Neural cell (in vitro differentiated cells): ENCODE results near the gene ZNF516. TPM values are rescaled to one million over a fixed set of nuclear protein-coding genes. Genes with fewer than 3 reads are reported as not detected.

ENCODE experiments used
- H2AFZ ChIP-seq: fragments of 200-600, 300-800 bp; sonication (generic), shearing (Covaris generic); 2 replicates; pipeline ENCODE4 v1.6.0; 2014; ENCODE audit warnings: low read depth, mild to moderate bottlenecking, antibody characterized with exemption, low read length, moderate library complexity
- H3F3A ChIP-seq: fragments of 200-600 bp; shearing (Covaris generic); 2 replicates; pipeline ENCODE4 v1.6.1; 2016; ENCODE audit warnings: mild to moderate bottlenecking, moderate library complexity, mixed read lengths, antibody characterized with exemption, low read length; ENCODE audit not compliant: insufficient read depth, poor library complexity, severe bottlenecking
- H3K27ac ChIP-seq: fragments of 200-600, 300-800 bp; sonication (generic), shearing (Covaris generic); 2 replicates; pipeline ENCODE4 v1.5.1; 2014; ENCODE audit warnings: mild to moderate bottlenecking, low read length, moderate library complexity
- H3K27me3 ChIP-seq: fragments of 300-800, 200-600 bp; sonication (generic), shearing (Covaris generic); 2 replicates; pipeline ENCODE4 v1.6.0; 2014; ENCODE audit warnings: mild to moderate bottlenecking, low read depth, low read length, moderate library complexity; ENCODE audit not compliant: insufficient read depth
- H3K36me3 ChIP-seq: fragments of 300-800, 200-600 bp; sonication (generic), shearing (Covaris generic); 2 replicates; pipeline ENCODE4 v1.5.1; 2014; ENCODE audit warnings: mild to moderate bottlenecking, antibody characterized with exemption, low read length, moderate library complexity; ENCODE audit not compliant: insufficient read depth
- H3K4me2 ChIP-seq: fragments of 300-800, 200-600 bp; sonication (generic), shearing (Covaris generic); 2 replicates; pipeline ENCODE4 v1.6.0; 2014; ENCODE audit warnings: mild to moderate bottlenecking, low read length
- H3K4me3 ChIP-seq: fragments of 300-800, 200-600 bp; sonication (generic), shearing (Covaris generic); 2 replicates; pipeline ENCODE4 v1.5.1; 2014; ENCODE audit warnings: mild to moderate bottlenecking, low read length, moderate library complexity
- H3K79me2 ChIP-seq: fragments of 200-600 bp; shearing (Covaris generic); replicated peaks from 2 replicates; pipeline ENCODE4 v1.6.0; 2014; ENCODE audit warnings: mild to moderate bottlenecking, low read length, moderate library complexity; ENCODE audit not compliant: insufficient read depth
- H3K9ac ChIP-seq: fragments of 300-800, 200-600 bp; sonication (generic), shearing (Covaris generic); 2 replicates; pipeline ENCODE4 v1.6.1; 2016; ENCODE audit warnings: mild to moderate bottlenecking, low read length, mixed read lengths
- H3K9me2 ChIP-seq: fragments of 200-600 bp; shearing (Covaris generic); 2 replicates; pipeline ENCODE4 v1.6.1; 2016; ENCODE audit warnings: mild to moderate bottlenecking, low read length, mixed read lengths; ENCODE audit not compliant: insufficient read depth
- H3K9me3 ChIP-seq: fragments of 200-600, 300-800 bp; sonication (generic), shearing (Covaris generic); 2 replicates; pipeline ENCODE4 v1.6.1; 2016; ENCODE audit warnings: mild to moderate bottlenecking, mixed run types, low read length, moderate library complexity, mixed read lengths
- H4K20me1 ChIP-seq: fragments of 200-600 bp; shearing (Covaris generic); 2 replicates; pipeline ENCODE4 v1.6.1; 2016; ENCODE audit warnings: mild to moderate bottlenecking, mixed run types; ENCODE audit not compliant: insufficient read depth
- EP300 ChIP-seq: fragments of 450-650 bp; conservative IDR thresholded peaks from 2 replicates; pipeline ENCODE4 v1.6.1; 2014; ENCODE audit warnings: antibody characterized with exemption, mild to moderate bottlenecking, moderate library complexity; ENCODE audit not compliant: poor library complexity, severe bottlenecking
- EZH2 ChIP-seq: fragments of 200-600, 300-800 bp; shearing (Covaris generic), sonication (generic); IDR thresholded peaks from 2 replicates; pipeline ENCODE4 v1.6.1; 2014; ENCODE audit warnings: antibody characterized with exemption, low read length, borderline replicate concordance, mild to moderate bottlenecking; ENCODE audit not compliant: insufficient read depth, poor library complexity, severe bottlenecking
- MXI1 ChIP-seq: fragments of 450-650 bp; conservative IDR thresholded peaks from 2 replicates; pipeline ENCODE4 v1.6.1; 2014; ENCODE audit warnings: antibody characterized with exemption, mild to moderate bottlenecking; ENCODE audit not compliant: poor library complexity, severe bottlenecking
- POLR2AphosphoS5 ChIP-seq: IDR thresholded peaks from 2 replicates; pipeline ENCODE4 v1.6.1; 2012
- RAD21 ChIP-seq: fragments of 450-650 bp; conservative IDR thresholded peaks from 2 replicates; pipeline ENCODE4 v1.6.1; 2014; ENCODE audit warnings: antibody characterized with exemption, mild to moderate bottlenecking, moderate library complexity
- SMC3 ChIP-seq: fragments of 450-650 bp; conservative IDR thresholded peaks from 2 replicates; pipeline ENCODE4 v1.6.1; 2014; ENCODE audit warnings: antibody characterized with exemption, mild to moderate bottlenecking, moderate library complexity; ENCODE audit not compliant: poor library complexity
- TAF1 ChIP-seq: IDR thresholded peaks from 2 replicates; pipeline ENCODE4 v1.6.1; 2012; ENCODE audit warnings: low read depth
- polyA plus RNA-seq: library from polyadenylated mRNA; depleted of rRNA; stranded (reverse); fragments of >200 nt; gene quantifications from 2 replicates; pipeline ENCODE4 v1.2.3, GENCODE V29; 2014
- TF ChIP-seq, protein P1 (sequence below): IDR thresholded peaks from 2 replicates; pipeline ENCODE4 v1.6.1; 2012; ENCODE audit warnings: borderline replicate concordance
- TF ChIP-seq, protein P2 (sequence below): fragments of 450-650 bp; IDR thresholded peaks from 2 replicates; pipeline ENCODE4 v1.5.1; 2014; ENCODE audit warnings: antibody characterized with exemption, mild to moderate bottlenecking, moderate library complexity; ENCODE audit not compliant: poor library complexity, severe bottlenecking

Gene ZNF516
- polyA plus RNA-seq, 1 donor from 2014 or later: 11.5 TPM

- Histone ChIP-seq H3K4me2 (no peak overlapping the region), H3K27me3 (no peaks in the 10 kb centered on the region), H3K79me2 (peaks cover 82% of the 10 kb centered on the region), H2AFZ (no peak overlapping the region), H4K20me1 (no peaks in the 10 kb centered on the region), H3K9me2 (no peaks in the 10 kb centered on the region), H3K9ac (no peak overlapping the region), H3K27ac (no peak overlapping the region), H3K9me3 (no peaks in the 10 kb centered on the region), H3F3A (no peaks in the 10 kb centered on the region), H3K36me3 (peaks cover 3% of the 10 kb centered on the region), H3K4me3 (no peak overlapping the region)
- TF ChIP-seq, protein P1, sequence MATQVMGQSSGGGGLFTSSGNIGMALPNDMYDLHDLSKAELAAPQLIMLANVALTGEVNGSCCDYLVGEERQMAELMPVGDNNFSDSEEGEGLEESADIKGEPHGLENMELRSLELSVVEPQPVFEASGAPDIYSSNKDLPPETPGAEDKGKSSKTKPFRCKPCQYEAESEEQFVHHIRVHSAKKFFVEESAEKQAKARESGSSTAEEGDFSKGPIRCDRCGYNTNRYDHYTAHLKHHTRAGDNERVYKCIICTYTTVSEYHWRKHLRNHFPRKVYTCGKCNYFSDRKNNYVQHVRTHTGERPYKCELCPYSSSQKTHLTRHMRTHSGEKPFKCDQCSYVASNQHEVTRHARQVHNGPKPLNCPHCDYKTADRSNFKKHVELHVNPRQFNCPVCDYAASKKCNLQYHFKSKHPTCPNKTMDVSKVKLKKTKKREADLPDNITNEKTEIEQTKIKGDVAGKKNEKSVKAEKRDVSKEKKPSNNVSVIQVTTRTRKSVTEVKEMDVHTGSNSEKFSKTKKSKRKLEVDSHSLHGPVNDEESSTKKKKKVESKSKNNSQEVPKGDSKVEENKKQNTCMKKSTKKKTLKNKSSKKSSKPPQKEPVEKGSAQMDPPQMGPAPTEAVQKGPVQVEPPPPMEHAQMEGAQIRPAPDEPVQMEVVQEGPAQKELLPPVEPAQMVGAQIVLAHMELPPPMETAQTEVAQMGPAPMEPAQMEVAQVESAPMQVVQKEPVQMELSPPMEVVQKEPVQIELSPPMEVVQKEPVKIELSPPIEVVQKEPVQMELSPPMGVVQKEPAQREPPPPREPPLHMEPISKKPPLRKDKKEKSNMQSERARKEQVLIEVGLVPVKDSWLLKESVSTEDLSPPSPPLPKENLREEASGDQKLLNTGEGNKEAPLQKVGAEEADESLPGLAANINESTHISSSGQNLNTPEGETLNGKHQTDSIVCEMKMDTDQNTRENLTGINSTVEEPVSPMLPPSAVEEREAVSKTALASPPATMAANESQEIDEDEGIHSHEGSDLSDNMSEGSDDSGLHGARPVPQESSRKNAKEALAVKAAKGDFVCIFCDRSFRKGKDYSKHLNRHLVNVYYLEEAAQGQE: no peak
- TF ChIP-seq TAF1: no peak
- TF ChIP-seq SMC3: no peak
- TF ChIP-seq RAD21: no peak
- no peak for TF ChIP-seq EZH2
- no peak for TF ChIP-seq MXI1
- TF ChIP-seq POLR2AphosphoS5: no peak
- TF ChIP-seq, protein P2, sequence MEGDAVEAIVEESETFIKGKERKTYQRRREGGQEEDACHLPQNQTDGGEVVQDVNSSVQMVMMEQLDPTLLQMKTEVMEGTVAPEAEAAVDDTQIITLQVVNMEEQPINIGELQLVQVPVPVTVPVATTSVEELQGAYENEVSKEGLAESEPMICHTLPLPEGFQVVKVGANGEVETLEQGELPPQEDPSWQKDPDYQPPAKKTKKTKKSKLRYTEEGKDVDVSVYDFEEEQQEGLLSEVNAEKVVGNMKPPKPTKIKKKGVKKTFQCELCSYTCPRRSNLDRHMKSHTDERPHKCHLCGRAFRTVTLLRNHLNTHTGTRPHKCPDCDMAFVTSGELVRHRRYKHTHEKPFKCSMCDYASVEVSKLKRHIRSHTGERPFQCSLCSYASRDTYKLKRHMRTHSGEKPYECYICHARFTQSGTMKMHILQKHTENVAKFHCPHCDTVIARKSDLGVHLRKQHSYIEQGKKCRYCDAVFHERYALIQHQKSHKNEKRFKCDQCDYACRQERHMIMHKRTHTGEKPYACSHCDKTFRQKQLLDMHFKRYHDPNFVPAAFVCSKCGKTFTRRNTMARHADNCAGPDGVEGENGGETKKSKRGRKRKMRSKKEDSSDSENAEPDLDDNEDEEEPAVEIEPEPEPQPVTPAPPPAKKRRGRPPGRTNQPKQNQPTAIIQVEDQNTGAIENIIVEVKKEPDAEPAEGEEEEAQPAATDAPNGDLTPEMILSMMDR: no peak
- no peak for TF ChIP-seq EP300
Observed at GRCh38 chr18:76430636-76431035, 64.4 kb downstream of the ZNF516 start.

DNA sequence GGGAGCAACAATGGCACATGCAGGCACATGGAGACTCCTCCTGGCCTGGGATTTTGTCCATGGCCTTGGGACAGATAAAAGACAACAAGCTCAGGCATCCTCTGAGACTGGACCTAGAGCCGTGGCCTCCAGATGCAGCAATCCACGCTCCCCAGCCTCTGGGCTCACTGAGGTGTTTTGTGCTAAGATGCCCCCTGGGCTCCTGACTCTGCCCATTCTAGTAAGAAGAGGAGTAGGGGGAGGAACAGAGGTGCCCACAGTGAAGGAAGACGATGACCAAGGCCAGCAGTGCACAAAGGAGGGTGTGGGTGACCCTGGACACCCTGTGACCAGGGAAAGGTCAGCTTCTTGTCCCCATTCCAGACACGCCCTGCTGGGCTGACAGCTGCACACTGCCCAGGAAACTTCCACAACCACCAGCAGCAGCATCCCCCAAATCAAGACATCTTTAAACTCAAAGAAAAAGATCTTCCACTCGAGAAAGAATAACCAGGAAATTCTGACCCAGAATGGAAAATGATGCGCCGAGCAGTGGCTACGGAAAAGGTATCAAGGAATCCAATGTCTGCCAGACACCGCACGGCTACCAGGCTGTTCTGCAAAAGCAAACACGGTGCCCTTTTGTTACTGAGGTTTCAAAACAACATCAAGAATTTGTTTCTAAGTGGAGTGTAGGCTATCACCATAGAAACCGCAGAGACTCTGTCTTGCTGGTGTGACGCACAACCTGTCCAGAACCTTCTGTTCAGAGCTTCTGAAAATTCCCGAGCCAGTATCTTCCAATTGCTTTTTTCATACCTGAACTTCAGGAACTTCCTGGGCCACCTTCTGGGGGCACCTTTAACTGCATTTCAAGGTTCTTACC is 65.5 kb downstream of the ZNF516 start:
- no peaks in the 10 kb centered on the region for H3K9me3 ChIP-seq
- no peaks in the 10 kb centered on the region for H3F3A ChIP-seq
- no peaks in the 10 kb centered on the region for H4K20me1 ChIP-seq
- H3K4me2 ChIP-seq: no peak overlapping the region
- H3K27me3 ChIP-seq: no peaks in the 10 kb centered on the region
- H3K4me3 ChIP-seq: no peak overlapping the region
- TF ChIP-seq EP300 (no peak), RAD21 (no peak), MXI1 (no peak), TAF1 (no peak), SMC3 (no peak), EZH2 (no peak), POLR2AphosphoS5 (no peak)
- TF ChIP-seq, protein P1: no peak
- TF ChIP-seq, protein P2: no peak
- H3K79me2 ChIP-seq: peaks cover 78% of the 10 kb centered on the region
- no peak overlapping the region for H3K27ac ChIP-seq
- H3K9ac ChIP-seq: no peak overlapping the region
- H3K36me3 ChIP-seq: peaks cover 3% of the 10 kb centered on the region
- H2AFZ ChIP-seq: no peak overlapping the region
- no peaks in the 10 kb centered on the region for H3K9me2 ChIP-seq
